A673 (cell line): ENCODE data around the gene UBE2L3. TPM values are rescaled to one million over a fixed set of nuclear protein-coding genes. Genes with fewer than 3 reads are reported as not detected.

Experiments used
- BruUV-seq: library from RNA; stranded (reverse); fragments of 400-500 nt; replicated peaks from 2 replicates; lab custom pipeline; 2021; lab: Mats Ljungman, UMichigan
- CTCF ChIA-PET: fragments of 300-600 bp; sonication (Branson Sonifier 250); formaldehyde crosslinking; loops from one replicate; lab custom pipeline; 2022; ENCODE audit warnings: antibody characterized with exemption; lab: Charles Lee
- POLR2A ChIA-PET: fragments of 300-600 bp; sonication (Branson Sonifier 250); formaldehyde crosslinking; loops from one replicate; lab custom pipeline; 2022; ENCODE audit warnings: antibody characterized with exemption; ENCODE audit not compliant: low non-redundant PET; lab: Charles Lee
- DNase-seq: peaks from one replicate; pipeline ENCODE4 v3.0.0-alpha.2; 2015; ENCODE audit warnings: low spot score
- H3K27ac ChIP-seq: fragments of 200-600 bp; sonication (generic); 2 replicates; pipeline ENCODE4 v1.5.1; 2016; ENCODE audit warnings: mixed run types, low read depth, mild to moderate bottlenecking, mixed read lengths, antibody characterized with exemption, low read length; ENCODE audit not compliant: poor library complexity, severe bottlenecking
- H3K27me3 ChIP-seq: fragments of 200-600 bp; sonication (generic); replicated peaks from 2 replicates; pipeline ENCODE4 v1.6.1; 2017; ENCODE audit warnings: mixed run types, low read depth, mild to moderate bottlenecking, mixed read lengths, antibody characterized with exemption, low read length; ENCODE audit not compliant: insufficient read depth, poor library complexity
- H3K36me3 ChIP-seq: fragments of 200-600 bp; sonication (generic); 2 replicates; pipeline ENCODE4 v1.6.1; 2016; ENCODE audit warnings: mixed run types, mild to moderate bottlenecking, mixed read lengths, antibody characterized with exemption, low read length; ENCODE audit not compliant: insufficient read depth, poor library complexity, severe bottlenecking
- H3K4me1 ChIP-seq: fragments of 200-600 bp; sonication (generic); 2 replicates; pipeline ENCODE4 v1.6.1; 2017; ENCODE audit warnings: mixed run types, mild to moderate bottlenecking, mixed read lengths, antibody characterized with exemption, low read length; ENCODE audit not compliant: insufficient read depth, poor library complexity, severe bottlenecking
- H3K4me3 ChIP-seq: fragments of 200-600 bp; sonication (generic); 2 replicates; pipeline ENCODE4 v1.5.1; 2016; ENCODE audit warnings: low read depth, mixed run types, mild to moderate bottlenecking, mixed read lengths, low read length; ENCODE audit not compliant: poor library complexity, severe bottlenecking
- H3K9me3 ChIP-seq: fragments of 200-600 bp; sonication (generic); 2 replicates; pipeline ENCODE4 v1.6.1; 2016; ENCODE audit warnings: mixed run types, low read depth, mild to moderate bottlenecking, mixed read lengths, antibody characterized with exemption, low read length; ENCODE audit not compliant: poor library complexity, severe bottlenecking
- CTCF ChIP-seq: fragments of 300-800, 200-600 bp; sonication (generic); conservative IDR thresholded peaks from 2 replicates; pipeline ENCODE4 v1.5.1; 2017; ENCODE audit warnings: low read depth, mild to moderate bottlenecking, antibody characterized with exemption, low read length, moderate library complexity, mixed read lengths
- EZH2 ChIP-seq: fragments of 200-600 bp; sonication (generic); IDR thresholded peaks from 2 replicates; pipeline ENCODE4 v1.6.1; 2017; ENCODE audit warnings: borderline replicate concordance, low read depth, mild to moderate bottlenecking, mixed read lengths, antibody characterized with exemption, low read length; ENCODE audit not compliant: poor library complexity, severe bottlenecking
- intact Hi-C: fragments of 100-400 bp; cut with micrococcal nuclease; formaldehyde crosslinking; loops from one replicate; pipeline ENCODE4 v1.10.0; 2022; ENCODE audit not compliant: unreplicated experiment
- total RNA-seq: library from RNA; stranded (reverse); gene quantifications from 2 replicates; pipeline ENCODE4 v1.2.3, GENCODE V29; 2021

Gene UBE2L3
- total RNA-seq, 1 experiment from 2014 or later, result 118 TPM

GRCh38 chr22:21641417-21641788 is 73.9 kb downstream of the UBE2L3 start:
- peak overlapping the region; percentile 34 for H3K27ac ChIP-seq
- ChIA-PET POLR2A (no interaction called here), CTCF (interaction anchor here (1.5 to 2.7 kb wide), 2 partner anchors 12 to 538 kb away, joined by 4 to 9 read pairs; no protein-coding TSS in a partner anchor)
- no peaks in the 10 kb centered on the region for H3K27me3 ChIP-seq
- DNase-seq, result no peak
- peaks cover 13% of the 10 kb centered on the region for H3K4me1 ChIP-seq
- intact Hi-C loops, result no loop called here
- no peaks in the 10 kb centered on the region for H3K9me3 ChIP-seq
- BruUV-seq, result TSS peak; percentile 78
- H3K4me3 ChIP-seq, result peak overlapping the region; percentile 73
- H3K36me3 ChIP-seq, result no peaks in the 10 kb centered on the region
- TF ChIP-seq EZH2 (no peak), CTCF (no peak)

- Histone ChIP-seq H3K4me1 (peaks cover 13% of the 10 kb centered on the region), H3K4me3 (peak within 1 kb of the TSS; percentile 73), H3K27me3 (no peaks in the 10 kb centered on the region), H3K27ac (peak within 1 kb of the TSS; percentile 62), H3K9me3 (no peaks in the 10 kb centered on the region), H3K36me3 (no peaks in the 10 kb centered on the region)
- POLR2A ChIA-PET, result no interaction called here
- CTCF ChIA-PET, result interaction anchor here (1.0 to 2.7 kb wide), 4 partner anchors 9 to 539 kb away, joined by 4 to 9 read pairs (median 6); partner anchors contain the start of gene CCDC116
- intact Hi-C loops, result no loop called here
- DNase-seq, result peak; percentile 99
- no peak for TF ChIP-seq EZH2
- TF ChIP-seq CTCF, result no peak
- no TSS peak for BruUV-seq
Observed at GRCh38 chr22:21641789-21642583, 74.5 kb downstream of the UBE2L3 start, which contains the start of gene SDF2L1. Gene SDF2L1 (plus strand): TSS chr22:21642302. CDS start chr22:21642337, 35 bp downstream.

GRCh38 chr22:21642584-21643448 is 75.3 kb downstream of the UBE2L3 start:
- H3K4me1 ChIP-seq, result peaks cover 13% of the 10 kb centered on the region
- TSS peak; percentile 36 for BruUV-seq
- no peaks in the 10 kb centered on the region for H3K27me3 ChIP-seq
- peak overlapping the region; percentile 62 for H3K27ac ChIP-seq
- peak overlapping the region; percentile 73 for H3K4me3 ChIP-seq
- CTCF ChIA-PET, result interaction anchor here (1.0 to 2.7 kb wide), 4 partner anchors 9 to 540 kb away, joined by 4 to 9 read pairs (median 6); partner anchors contain the start of gene CCDC116
- H3K9me3 ChIP-seq, result no peaks in the 10 kb centered on the region
- TF ChIP-seq CTCF (peak; percentile 77), EZH2 (no peak)
- peak; percentile 86 for DNase-seq
- POLR2A ChIA-PET, result no interaction called here
- intact Hi-C loops, result no loop called here
- H3K36me3 ChIP-seq, result no peaks in the 10 kb centered on the region
